HepG2 (cell line): ENCODE results near the gene BMP2K. TPM values are rescaled to one million over a fixed set of nuclear protein-coding genes. Genes with fewer than 3 reads are reported as not detected.
A peak's percentile ranks its signal among the peaks of the same experiment; 100 is the strongest.

Experiments
- AKAP8 ChIP-seq: sonication (generic); formaldehyde crosslinking; IDR thresholded peaks from 2 replicates; pipeline ENCODE4 v1.5.1; 2020; ENCODE audit warnings: mild to moderate bottlenecking, missing genetic modification reagents
- ATF2 ChIP-seq: sonication (generic); formaldehyde crosslinking; IDR thresholded peaks from 2 replicates; pipeline ENCODE4 v1.4.0; 2020; ENCODE audit warnings: missing genetic modification reagents
- ATF7-NPFF ChIP-seq: sonication (generic); formaldehyde crosslinking; IDR thresholded peaks from 2 replicates; pipeline ENCODE4 v1.8.1; 2023; ENCODE audit warnings: mild to moderate bottlenecking, low read depth, missing genetic modification reagents, moderate library complexity
- CCAR2 ChIP-seq: fragments of 200-400 bp; formaldehyde crosslinking; optimal IDR thresholded peaks from 2 replicates; pipeline ENCODE3; 2018; ENCODE audit warnings: low read depth, mild to moderate bottlenecking, low read length, moderate library complexity
- CCDC6 ChIP-seq: sonication (generic); formaldehyde crosslinking; IDR thresholded peaks from 2 replicates; pipeline ENCODE4 v1.8.1; 2022; ENCODE audit warnings: mild to moderate bottlenecking, missing genetic modification reagents, moderate library complexity
- GATA4 ChIP-seq: sonication (generic); IDR thresholded peaks from 2 replicates; pipeline ENCODE4 v1.6.1; 2016; ENCODE audit warnings: antibody characterized with exemption, low read depth, borderline replicate concordance
- KLF12 ChIP-seq: sonication (generic); formaldehyde crosslinking; IDR thresholded peaks from 2 replicates; pipeline ENCODE4 v1.4.0; 2020; ENCODE audit warnings: missing genetic modification reagents, borderline replicate concordance
- KLF9 ChIP-seq: IDR thresholded peaks from 2 replicates; pipeline ENCODE4 v1.6.1; 2016; ENCODE audit warnings: low read depth
- NFYB ChIP-seq: sonication (generic); formaldehyde crosslinking; IDR thresholded peaks from 2 replicates; pipeline ENCODE4 v1.4.0; 2020; ENCODE audit warnings: missing genetic modification reagents
- PCBP2 ChIP-seq: fragments of 200-400 bp; formaldehyde crosslinking; optimal IDR thresholded peaks from 2 replicates; pipeline ENCODE3; 2018; ENCODE audit warnings: low read length, low read depth; ENCODE audit not compliant: poor library complexity, severe bottlenecking
- PHB2 ChIP-seq: fragments of 450-650 bp; IDR thresholded peaks from 2 replicates; pipeline ENCODE4 v1.6.1; 2018; ENCODE audit not compliant: partially characterized antibody
- SETDB1 ChIP-seq: sonication (generic); formaldehyde crosslinking; IDR thresholded peaks from 2 replicates; pipeline ENCODE4 v1.5.1; 2020; ENCODE audit warnings: missing genetic modification reagents, mild to moderate bottlenecking, borderline replicate concordance
- SOX6 ChIP-seq, 2 experiments: fragments of 450-650 bp in 1 of 2; sonication (generic) in 1 of 2; formaldehyde crosslinking in 1 of 2; IDR thresholded peaks; 2 replicates each; pipeline versions ENCODE4 v1.4.0 to v1.6.1; 2017 to 2020; ENCODE audit warnings: antibody characterized with exemption in 1 of 2, mild to moderate bottlenecking in 1 of 2, missing genetic modification reagents in 1 of 2
- SPEN ChIP-seq: sonication (generic); formaldehyde crosslinking; IDR thresholded peaks from 2 replicates; pipeline ENCODE4 v1.5.1; 2020; ENCODE audit warnings: low read depth, mild to moderate bottlenecking, missing genetic modification reagents
- SRSF4 ChIP-seq: fragments of 200-400 bp; formaldehyde crosslinking; IDR thresholded peaks from one replicate; pipeline ENCODE4 v1.6.1; 2018; ENCODE audit warnings: mild to moderate bottlenecking, low read depth, low read length, moderate library complexity; ENCODE audit not compliant: poor library complexity, severe bottlenecking
- SUZ12 ChIP-seq: fragments of 150-350 bp; IDR thresholded peaks from 2 replicates; pipeline ENCODE4 v1.6.1; 2014; ENCODE audit warnings: low read depth, low read length
- TCF7L2 ChIP-seq: IDR thresholded peaks from 2 replicates; pipeline ENCODE4 v1.6.1; 2011; ENCODE audit warnings: mild to moderate bottlenecking, low read depth, low read length, moderate library complexity
- TMF1 ChIP-seq: sonication (generic); formaldehyde crosslinking; IDR thresholded peaks from 2 replicates; pipeline ENCODE4 v1.8.1; 2022; ENCODE audit warnings: low read depth, missing genetic modification reagents
- TOPORS ChIP-seq: sonication (generic); formaldehyde crosslinking; IDR thresholded peaks from 2 replicates; pipeline ENCODE4 v1.8.0; 2023; ENCODE audit warnings: mild to moderate bottlenecking, missing genetic modification reagents
- ZFP62 ChIP-seq: sonication (generic); formaldehyde crosslinking; IDR thresholded peaks from 2 replicates; pipeline ENCODE4 v1.4.0; 2020; ENCODE audit warnings: missing genetic modification reagents
- ZNF784 ChIP-seq: sonication (generic); formaldehyde crosslinking; IDR thresholded peaks from 2 replicates; pipeline ENCODE4 v1.5.1; 2020; ENCODE audit warnings: missing genetic modification reagents, mild to moderate bottlenecking, borderline replicate concordance
- ZNF792 ChIP-seq: IDR thresholded peaks from 2 replicates; pipeline ENCODE4 v1.6.1; 2016
- ZNF879 ChIP-seq: sonication (generic); formaldehyde crosslinking; IDR thresholded peaks from 2 replicates; pipeline ENCODE4 v1.8.1; 2023; ENCODE audit warnings: missing genetic modification reagents
- polyA plus RNA-seq, 8 experiments: library from polyadenylated mRNA; depleted of rRNA in 3 of 8; stranded (reverse) in 7 of 8; unstranded in 1 of 8; fragments of >200 nt; fragmentation: Illumina TruSeq in 4 of 8; extraction: Trizol in 4 of 8; gene quantifications; 2 replicates each; pipeline versions ENCODE4 v1.2.1 to v1.2.3, GENCODE V29; 2011 to 2016; ENCODE audit warnings: low read depth in 4 of 8, missing spikeins in 1 of 8, mixed read lengths in 1 of 8; ENCODE audit not compliant: insufficient read depth in 1 of 8
- total RNA-seq, 5 experiments: library from RNA; depleted of rRNA; stranded (reverse); fragments of >200 nt; fragmentation: Illumina TruSeq; extraction: Trizol; gene quantifications; 2 replicates each; pipeline ENCODE4 v1.2.3, GENCODE V29; 2016; ENCODE audit warnings: low read depth in 1 of 5
- TF ChIP-seq, protein P1 (sequence below): sonication (generic); formaldehyde crosslinking; IDR thresholded peaks from 2 replicates; pipeline ENCODE4 v1.9.0; 2021; ENCODE audit warnings: missing genetic modification reagents, borderline replicate concordance
- TF ChIP-seq, protein P2 (sequence below): sonication (generic); formaldehyde crosslinking; IDR thresholded peaks from 2 replicates; pipeline ENCODE4 v1.4.0; 2020; ENCODE audit warnings: missing genetic modification reagents, mild to moderate bottlenecking, borderline replicate concordance

The BMP2K gene
- total and polyA plus RNA-seq, 2 of the 13 experiments (the other 11 are each of a cell fraction or from before 2014, with no cell fraction given), result 8.6 to 15.2 TPM

GRCh38 chr4:78775303-78776078 is 659 bp upstream of the BMP2K start (continued):
- TF ChIP-seq, protein P1, sequence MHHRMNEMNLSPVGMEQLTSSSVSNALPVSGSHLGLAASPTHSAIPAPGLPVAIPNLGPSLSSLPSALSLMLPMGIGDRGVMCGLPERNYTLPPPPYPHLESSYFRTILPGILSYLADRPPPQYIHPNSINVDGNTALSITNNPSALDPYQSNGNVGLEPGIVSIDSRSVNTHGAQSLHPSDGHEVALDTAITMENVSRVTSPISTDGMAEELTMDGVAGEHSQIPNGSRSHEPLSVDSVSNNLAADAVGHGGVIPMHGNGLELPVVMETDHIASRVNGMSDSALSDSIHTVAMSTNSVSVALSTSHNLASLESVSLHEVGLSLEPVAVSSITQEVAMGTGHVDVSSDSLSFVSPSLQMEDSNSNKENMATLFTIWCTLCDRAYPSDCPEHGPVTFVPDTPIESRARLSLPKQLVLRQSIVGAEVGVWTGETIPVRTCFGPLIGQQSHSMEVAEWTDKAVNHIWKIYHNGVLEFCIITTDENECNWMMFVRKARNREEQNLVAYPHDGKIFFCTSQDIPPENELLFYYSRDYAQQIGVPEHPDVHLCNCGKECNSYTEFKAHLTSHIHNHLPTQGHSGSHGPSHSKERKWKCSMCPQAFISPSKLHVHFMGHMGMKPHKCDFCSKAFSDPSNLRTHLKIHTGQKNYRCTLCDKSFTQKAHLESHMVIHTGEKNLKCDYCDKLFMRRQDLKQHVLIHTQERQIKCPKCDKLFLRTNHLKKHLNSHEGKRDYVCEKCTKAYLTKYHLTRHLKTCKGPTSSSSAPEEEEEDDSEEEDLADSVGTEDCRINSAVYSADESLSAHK, result no peak
- TF ChIP-seq SPEN (no peak), ZNF784 (no peak), TCF7L2 (no peak), TMF1 (CRISPR knock-in tag) (no peak), NFYB (CRISPR knock-in tag) (no peak), CCAR2 (no peak), SOX6 (IDR thresholded peaks at IDR 0.05) (no peak), SOX6 (CRISPR knock-in tag; IDR thresholded peaks at IDR 0.05) (no peak), SRSF4 (no peak), PCBP2 (no peak), KLF12 (CRISPR knock-in tag) (no peak), ZFP62 (no peak), ATF7-NPFF (no peak), PHB2 (no peak), ZNF792 (CRISPR knock-in tag) (peak; percentile 48; the same call in 1 of the 2 replicates), ZNF879 (CRISPR knock-in tag) (no peak), SUZ12 (no peak), GATA4 (0 out of 2 replicates have a peak, but pooled peaks have one; percentile 11), SETDB1 (CRISPR knock-in tag) (no peak), ATF2 (0 out of 2 replicates have a peak, but pooled peaks have one; percentile 15), KLF9 (no peak), AKAP8 (CRISPR knock-in tag) (0 out of 2 replicates have a peak, but pooled peaks have one; percentile 5), CCDC6 (no peak; the same call in 1 of the 2 replicates), TOPORS (CRISPR knock-in tag) (no peak)
- TF ChIP-seq, protein P2, sequence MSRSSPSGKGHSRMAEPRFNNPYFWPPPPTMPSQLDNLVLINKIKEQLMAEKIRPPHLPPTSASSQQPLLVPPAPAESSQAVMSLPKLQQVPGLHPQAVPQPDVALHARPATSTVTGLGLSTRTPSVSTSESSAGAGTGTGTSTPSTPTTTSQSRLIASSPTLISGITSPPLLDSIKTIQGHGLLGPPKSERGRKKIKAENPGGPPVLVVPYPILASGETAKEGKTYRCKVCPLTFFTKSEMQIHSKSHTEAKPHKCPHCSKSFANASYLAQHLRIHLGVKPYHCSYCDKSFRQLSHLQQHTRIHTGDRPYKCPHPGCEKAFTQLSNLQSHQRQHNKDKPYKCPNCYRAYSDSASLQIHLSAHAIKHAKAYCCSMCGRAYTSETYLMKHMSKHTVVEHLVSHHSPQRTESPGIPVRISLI (CRISPR knock-in tag), result 0 out of 2 replicates have a peak, but pooled peaks have one; percentile 7
